Amniotic stem cell (primary cell): Measurements from ENCODE around the gene ZNF684.
"Not testable (repeated sequence)": the region's sequence is repeated elsewhere in the genome, so short reads cannot be mapped to it uniquely, and the experiment has no call there.

Source experiments
- DNase-seq: peaks from one replicate; lab custom pipeline; 2025; lab: John Stamatoyannopoulos, UW

Gene ZNF684

DNA sequence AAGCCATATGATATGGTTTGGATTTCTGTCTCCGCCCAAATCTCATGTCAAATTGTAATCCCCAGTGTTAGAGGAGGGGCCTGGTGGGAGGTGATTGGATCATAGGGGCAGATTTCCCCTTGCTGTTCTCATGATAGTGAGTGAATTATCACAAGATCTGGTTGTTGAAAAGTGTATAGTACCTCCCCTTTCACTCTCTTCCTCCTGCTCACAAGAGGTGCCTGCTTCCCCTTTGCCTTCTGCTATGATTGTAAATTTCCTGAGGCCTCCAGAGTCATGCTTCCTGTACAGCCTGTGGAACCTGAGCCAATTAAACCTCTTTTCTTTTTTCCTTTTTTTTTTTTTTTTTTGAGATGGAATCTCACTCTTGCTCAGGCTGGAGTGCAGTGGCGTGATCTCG lies 43.4 kb downstream of the ZNF684 start:
- not testable (repeated sequence) for DNase-seq

GRCh38 chr1:40575336-40575735 lies 43.9 kb downstream of the ZNF684 start:
- DNase-seq: no peak

DNA sequence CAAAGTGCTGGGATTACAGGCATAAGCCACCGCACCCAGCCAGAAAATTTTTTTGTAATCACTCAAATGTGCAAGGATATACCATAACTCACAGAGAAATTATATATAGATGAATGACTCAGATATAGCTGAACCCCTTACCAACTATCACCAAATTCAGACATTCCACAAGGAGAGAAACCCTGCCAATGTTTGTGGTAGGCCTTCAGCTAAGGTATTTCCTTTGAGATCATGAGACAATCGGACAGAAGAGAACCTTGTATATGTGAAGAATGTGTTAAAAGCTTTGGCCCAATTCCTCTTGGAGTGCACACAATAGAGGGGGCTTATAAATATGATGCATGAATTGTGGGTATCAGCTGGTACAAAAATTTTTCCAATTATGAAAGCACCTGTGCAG lies 50.7 kb downstream of the ZNF684 start:
- no peak for DNase-seq

- no peak for DNase-seq
Observed at GRCh38 chr1:40583980-40584379, 52.5 kb downstream of the ZNF684 start.

DNA sequence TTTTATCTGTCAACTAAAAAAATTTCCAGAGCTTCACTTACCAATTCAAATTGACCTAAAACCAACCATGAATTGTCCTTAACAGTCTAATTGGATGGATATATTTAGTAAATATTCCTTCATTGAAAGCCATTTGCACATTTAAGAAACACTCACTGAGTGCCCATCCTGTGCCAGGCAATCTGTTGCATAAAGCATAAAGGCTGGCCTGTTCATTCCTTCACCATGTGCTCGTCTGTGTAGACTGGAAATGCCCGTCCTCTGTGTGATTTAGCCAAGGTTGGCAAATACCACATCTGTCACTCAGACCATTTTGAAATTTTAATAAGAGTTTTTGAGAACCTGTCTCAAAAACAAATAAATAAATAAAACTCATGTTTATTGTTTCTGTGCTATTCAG lies 57.1 kb downstream of the ZNF684 start:
- DNase-seq: no peak

DNA sequence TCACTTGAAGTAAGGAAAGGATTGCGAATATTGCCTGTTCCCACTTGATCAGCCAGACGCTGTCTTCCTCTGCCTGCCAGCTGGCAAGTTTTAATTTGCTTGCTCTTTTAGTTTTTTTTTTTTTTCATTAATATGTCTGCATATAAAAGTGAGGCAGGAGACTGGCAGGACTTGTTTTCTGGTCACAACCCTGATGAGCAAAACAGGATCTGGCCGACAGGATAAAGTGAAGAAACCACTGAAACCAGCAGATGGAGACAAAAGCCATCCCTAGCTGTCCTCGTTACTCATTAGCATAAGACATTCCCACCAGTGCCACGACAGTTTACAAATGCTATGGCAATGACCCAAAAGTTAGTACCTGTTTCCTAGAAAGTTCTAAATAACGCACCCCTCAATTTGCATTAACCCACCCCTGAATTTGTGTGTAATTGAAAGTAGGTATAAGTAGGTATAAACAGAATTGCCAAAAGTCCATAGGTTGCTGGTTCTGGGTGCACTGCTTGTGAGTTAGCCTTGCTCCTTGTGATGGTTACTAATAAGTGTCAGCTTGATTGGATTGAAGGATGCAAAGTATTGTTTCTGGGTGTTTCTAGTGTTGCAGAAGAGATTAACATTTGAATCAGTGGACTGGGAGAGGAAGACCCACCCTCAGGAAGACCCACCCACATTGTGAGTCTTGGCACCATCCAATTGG lies 60.8 kb downstream of the ZNF684 start:
- DNase-seq: no peak

DNA sequence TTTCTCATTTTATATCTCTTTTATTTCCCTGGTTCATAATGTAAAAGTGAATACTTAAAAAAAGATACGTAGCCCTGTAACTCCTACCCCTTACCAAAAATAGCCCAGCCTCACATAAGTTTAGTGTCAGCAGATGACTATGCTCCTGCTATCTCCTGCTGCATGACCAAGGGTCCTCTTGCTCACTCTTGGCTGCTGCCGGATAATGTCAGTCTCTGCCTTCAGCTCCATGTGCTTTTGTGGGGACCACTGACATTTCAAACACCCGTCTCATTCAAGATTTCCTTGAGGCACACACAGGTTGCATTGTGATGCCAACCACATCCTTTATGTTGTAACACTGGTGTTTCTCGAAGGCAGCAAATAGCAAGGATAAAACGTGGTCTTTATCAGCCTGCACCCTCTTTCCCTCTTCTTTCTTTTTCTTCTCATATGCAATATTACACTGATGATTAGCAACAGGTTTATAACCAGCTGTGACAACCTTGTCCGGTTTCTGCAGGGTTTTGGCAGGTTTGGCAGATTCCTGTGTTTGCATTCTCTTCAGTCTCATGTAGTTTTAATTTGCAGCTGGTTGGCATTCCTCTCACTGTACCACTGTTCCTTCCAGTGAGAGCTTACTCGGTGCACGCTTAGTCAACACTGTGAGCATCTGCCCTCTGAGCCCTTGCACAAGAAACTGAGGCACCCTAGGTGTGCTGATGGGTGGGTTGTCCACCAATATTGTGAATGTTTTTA lies 62.2 kb downstream of the ZNF684 start:
- no peak for DNase-seq

DNA sequence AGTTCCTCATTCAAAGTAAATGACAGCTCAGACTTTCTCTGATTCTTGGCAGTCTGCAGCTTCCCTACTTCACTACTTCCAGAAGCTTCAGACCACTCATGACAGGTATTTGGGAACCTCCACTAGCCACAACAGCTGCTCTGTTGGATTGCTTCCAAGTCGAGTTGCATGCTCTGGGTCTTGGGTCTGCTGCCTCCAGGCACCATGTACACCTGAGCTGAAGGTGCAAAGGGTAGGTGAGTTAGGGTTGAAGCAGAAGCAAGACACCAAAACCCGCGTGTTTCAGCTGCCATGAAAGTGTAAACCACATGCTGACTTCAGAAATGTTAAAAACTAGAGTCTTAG lies 62.7 kb downstream of the ZNF684 start:
- DNase-seq: no peak

DNA sequence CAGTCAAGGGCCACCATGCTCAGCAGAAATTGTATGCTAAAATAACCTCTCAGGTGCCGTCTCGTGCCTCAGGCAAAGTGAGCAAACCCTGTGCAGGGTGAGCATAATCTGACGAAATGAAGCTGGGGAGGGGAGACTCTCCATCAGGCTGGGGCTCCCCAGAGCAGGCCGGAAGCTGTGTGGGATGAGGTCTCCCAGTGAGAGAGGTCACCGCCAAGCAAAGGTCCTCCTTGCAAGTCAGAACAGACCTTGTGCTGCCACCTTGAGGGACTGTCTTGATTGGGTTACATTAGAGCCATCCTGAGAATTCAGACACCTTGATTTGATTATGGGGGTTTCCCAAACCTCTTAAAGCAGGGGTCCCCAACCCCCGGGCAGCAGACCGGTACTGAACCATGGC lies 64.2 kb downstream of the ZNF684 start:
- DNase-seq: no peak
